GM20431 (cell line): ENCODE measurements around the gene SLC9A9.
"Not testable (repeated sequence)": the region's sequence is repeated elsewhere in the genome, so short reads cannot be mapped to it uniquely, and the experiment has no call there.

Experiments used
- in situ Hi-C: fragments of 300-500 bp; cut with MseI, MboI; formaldehyde crosslinking; loops from one replicate; pipeline ENCODE4 v1.15.0; 2020; ENCODE audit warnings: low sequenced_read_pairs; ENCODE audit not compliant: unreplicated experiment

SLC9A9 gene

GRCh38 chr3:143286392-143287010 lies 561.8 kb downstream of the SLC9A9 start:
- in situ Hi-C loops, result no loop called here

- in situ Hi-C loops, result no loop called here
Observed at GRCh38 chr3:143283432-143284128, 564.7 kb downstream of the SLC9A9 start.

- in situ Hi-C loops, result no loop called here
Observed at GRCh38 chr3:143280984-143281383, 567.3 kb downstream of the SLC9A9 start.

GRCh38 chr3:143279567-143279966 lies 568.7 kb downstream of the SLC9A9 start:
- in situ Hi-C loops, result not testable (repeated sequence)

GRCh38 chr3:143278721-143279120 lies 569.5 kb downstream of the SLC9A9 start:
- in situ Hi-C loops, result no loop called here

- in situ Hi-C loops, result no loop called here
Observed at GRCh38 chr3:143277531-143277930, 570.7 kb downstream of the SLC9A9 start.

- in situ Hi-C loops, result no loop called here
Observed at GRCh38 chr3:143276592-143276991, 571.7 kb downstream of the SLC9A9 start.

GRCh38 chr3:143273975-143274690 lies 574.1 kb downstream of the SLC9A9 start:
- in situ Hi-C loops, result no loop called here

- in situ Hi-C loops, result no loop called here
Observed at GRCh38 chr3:143271136-143271535, 577.1 kb downstream of the SLC9A9 start.

GRCh38 chr3:143269741-143270140 lies 578.5 kb downstream of the SLC9A9 start:
- in situ Hi-C loops, result no loop called here

- in situ Hi-C loops, result no loop called here
Observed at GRCh38 chr3:143267989-143268388, 580.3 kb downstream of the SLC9A9 start.

GRCh38 chr3:143266927-143267326 lies 581.3 kb downstream of the SLC9A9 start:
- in situ Hi-C loops, result no loop called here

- in situ Hi-C loops, result no loop called here
Observed at GRCh38 chr3:143266511-143266910, 581.8 kb downstream of the SLC9A9 start.

GRCh38 chr3:143265501-143266070 lies 582.7 kb downstream of the SLC9A9 start:
- in situ Hi-C loops, result no loop called here

GRCh38 chr3:143263852-143264513 lies 584.3 kb downstream of the SLC9A9 start:
- in situ Hi-C loops, result no loop called here

- in situ Hi-C loops, result no loop called here
Observed at GRCh38 chr3:143261848-143262247, 586.4 kb downstream of the SLC9A9 start.

GRCh38 chr3:143258692-143259091 lies 589.6 kb downstream of the SLC9A9 start:
- in situ Hi-C loops, result no loop called here

- in situ Hi-C loops, result no loop called here
Observed at GRCh38 chr3:143256416-143256815, 591.9 kb downstream of the SLC9A9 start.

- in situ Hi-C loops, result no loop called here
Observed at GRCh38 chr3:143255739-143256138, 592.5 kb downstream of the SLC9A9 start.

GRCh38 chr3:143252931-143253330 lies 595.3 kb downstream of the SLC9A9 start:
- in situ Hi-C loops, result no loop called here
